Measurements from ENCODE around the gene AMOTL2. TPM values are rescaled to one million over a fixed set of nuclear protein-coding genes. Genes with fewer than 3 reads are reported as not detected.

AMOTL2 gene
- total and polyA plus RNA-seq, 2 experiments from 2014 or later = 63.9 to 81.6 TPM

GRCh38 chr3:134317106-134317947, 56.9 kb downstream of the AMOTL2 start:
- no peak overlapping the region for H3K4me3 ChIP-seq
- H3K27me3 ChIP-seq = no peaks in the 10 kb centered on the region
- no peaks in the 10 kb centered on the region for H4K20me1 ChIP-seq (ENCODE audit: insufficient read depth, poor library complexity, severe bottlenecking)
- no peaks in the 10 kb centered on the region for H3K79me2 ChIP-seq
- H2AFZ ChIP-seq = no peak overlapping the region
- peaks cover 14% of the 10 kb centered on the region for H3K4me1 ChIP-seq (ENCODE audit: insufficient read depth)
- no peaks in the 10 kb centered on the region for H3K9me2 ChIP-seq (replicated peaks; ENCODE audit: insufficient read depth)
- H3K4me2 ChIP-seq = no peak overlapping the region
- H3K27ac ChIP-seq = no peak overlapping the region
- WGBS (ENCODE audit: low lambda C conversion rate, missing lambda C conversion rate) = 86% methylated on average over 6 of the region's 6 CpGs
- DNase-seq (ENCODE audit: low spot score) = no peak
- no peaks in the 10 kb centered on the region for H3K36me3 ChIP-seq (replicated peaks; ENCODE audit: insufficient read depth, low read depth)
- TF ChIP-seq EZH2phosphoT487 (IDR thresholded peaks at IDR 0.05; ENCODE audit: low read depth, severe bottlenecking, unreplicated experiment) (no peak), CTCF (IDR thresholded peaks at IDR 0.05; ENCODE audit: poor library complexity) (no peak), EZH2 (IDR thresholded peaks at IDR 0.05; ENCODE audit: borderline replicate concordance) (no peak)
- H3K9me3 ChIP-seq (ENCODE audit: low read depth) = no peaks in the 10 kb centered on the region

DNA sequence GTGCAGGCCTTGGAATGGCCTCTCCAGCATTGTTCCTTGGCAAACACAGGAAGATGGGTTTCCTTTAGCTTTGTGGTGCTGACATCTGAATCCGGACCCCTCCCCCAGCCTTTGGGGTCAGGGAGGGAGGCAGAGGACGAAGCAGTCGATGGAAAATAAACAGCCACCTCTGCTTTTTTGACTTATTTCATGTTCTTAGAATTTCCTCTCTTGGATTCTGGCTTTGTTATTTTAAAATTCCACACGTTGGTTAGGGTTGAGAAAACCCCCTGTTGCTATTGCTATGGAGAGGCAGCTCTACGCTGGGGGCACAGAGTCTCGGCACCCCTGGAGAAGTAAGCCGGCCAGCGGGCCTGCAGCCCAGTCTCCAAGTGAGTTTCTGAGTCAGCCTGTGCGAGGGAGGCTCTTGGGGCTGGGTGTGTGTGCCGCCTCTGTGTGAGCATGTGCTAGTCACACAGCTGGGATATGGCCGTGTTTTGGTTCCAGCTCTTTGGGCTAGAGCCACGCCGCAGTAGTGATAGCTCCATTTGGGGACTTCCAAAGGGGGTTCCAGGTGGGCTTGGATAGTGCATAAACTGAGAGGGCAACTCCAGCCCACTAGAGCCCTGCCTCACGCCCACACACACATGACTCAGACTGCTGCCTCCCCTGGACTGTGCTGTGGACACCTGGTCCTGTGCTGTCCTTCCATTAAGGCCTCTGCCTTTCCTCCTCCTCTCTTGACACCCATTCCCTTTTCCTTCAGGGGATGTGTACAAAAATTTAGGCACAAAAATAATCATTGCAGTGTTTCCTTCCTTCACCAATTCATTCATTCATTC, 58.8 kb downstream of the AMOTL2 start:
- H3K27me3 ChIP-seq = no peaks in the 10 kb centered on the region
- H3K79me2 ChIP-seq = no peaks in the 10 kb centered on the region
- no peak for DNase-seq (ENCODE audit: low spot score)
- no peak overlapping the region for H3K4me3 ChIP-seq
- no peak overlapping the region for H2AFZ ChIP-seq
- H3K36me3 ChIP-seq (replicated peaks; ENCODE audit: insufficient read depth, low read depth) = no peaks in the 10 kb centered on the region
- no peaks in the 10 kb centered on the region for H3K9me3 ChIP-seq (ENCODE audit: low read depth)
- H4K20me1 ChIP-seq (ENCODE audit: insufficient read depth, poor library complexity, severe bottlenecking) = no peaks in the 10 kb centered on the region
- H3K9me2 ChIP-seq (replicated peaks; ENCODE audit: insufficient read depth) = no peaks in the 10 kb centered on the region
- H3K4me1 ChIP-seq (ENCODE audit: insufficient read depth) = peaks cover 22% of the 10 kb centered on the region
- no peak overlapping the region for H3K27ac ChIP-seq
- WGBS (ENCODE audit: low lambda C conversion rate, missing lambda C conversion rate) = 82% methylated on average over 14 of the region's 14 CpGs
- TF ChIP-seq CTCF (IDR thresholded peaks at IDR 0.05; ENCODE audit: poor library complexity) = no peak
- no peak for TF ChIP-seq EZH2 (IDR thresholded peaks at IDR 0.05; ENCODE audit: borderline replicate concordance)
- no peak for TF ChIP-seq EZH2phosphoT487 (IDR thresholded peaks at IDR 0.05; ENCODE audit: low read depth, severe bottlenecking, unreplicated experiment)
- H3K4me2 ChIP-seq = no peak overlapping the region

GRCh38 chr3:134314588-134315285, 59.5 kb downstream of the AMOTL2 start:
- Histone ChIP-seq H3K4me3 (no peak overlapping the region), H2AFZ (no peak overlapping the region), H3K9me2 (replicated peaks; ENCODE audit: insufficient read depth) (no peaks in the 10 kb centered on the region), H4K20me1 (ENCODE audit: insufficient read depth, poor library complexity, severe bottlenecking) (no peaks in the 10 kb centered on the region), H3K27ac (no peak overlapping the region), H3K4me2 (no peak overlapping the region), H3K79me2 (no peaks in the 10 kb centered on the region), H3K36me3 (replicated peaks; ENCODE audit: insufficient read depth, low read depth) (no peaks in the 10 kb centered on the region), H3K4me1 (ENCODE audit: insufficient read depth) (peaks cover 28% of the 10 kb centered on the region), H3K27me3 (no peaks in the 10 kb centered on the region), H3K9me3 (ENCODE audit: low read depth) (no peaks in the 10 kb centered on the region)
- no peak for DNase-seq (ENCODE audit: low spot score)
- 86% methylated on average over 6 of the region's 6 CpGs for WGBS (ENCODE audit: low lambda C conversion rate, missing lambda C conversion rate)
- TF ChIP-seq CTCF (IDR thresholded peaks at IDR 0.05; ENCODE audit: poor library complexity) (no peak), EZH2phosphoT487 (IDR thresholded peaks at IDR 0.05; ENCODE audit: low read depth, severe bottlenecking, unreplicated experiment) (no peak), EZH2 (IDR thresholded peaks at IDR 0.05; ENCODE audit: borderline replicate concordance) (no peak)

All from hepatocyte (in vitro differentiated cells).